ENCODE measurements around the gene CENPP.

Gene CENPP

GRCh38 chr9:92483627-92484545, 158.1 kb downstream of the CENPP start:
- no peak for DNase-seq

DNA sequence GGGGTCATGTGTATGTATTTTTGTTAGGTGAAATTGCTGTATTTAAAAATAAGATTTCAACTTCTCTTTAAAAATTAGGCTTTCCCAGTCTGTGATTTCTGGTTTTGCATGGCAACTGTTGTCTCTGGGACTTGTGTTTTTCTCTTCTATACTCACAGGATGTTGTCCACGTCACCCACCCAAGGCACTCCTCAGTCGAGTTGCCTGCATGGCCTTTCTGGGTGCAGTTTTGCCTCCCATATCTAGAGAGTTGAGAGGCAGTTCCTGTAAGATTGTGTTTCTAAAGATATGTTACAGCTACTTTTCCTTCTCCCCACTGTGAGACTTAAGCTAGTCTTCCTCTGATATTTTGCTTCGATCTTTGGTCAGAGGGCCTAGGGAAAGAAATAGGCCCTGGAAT, 158.8 kb downstream of the CENPP start:
- no peak for DNase-seq

DNA sequence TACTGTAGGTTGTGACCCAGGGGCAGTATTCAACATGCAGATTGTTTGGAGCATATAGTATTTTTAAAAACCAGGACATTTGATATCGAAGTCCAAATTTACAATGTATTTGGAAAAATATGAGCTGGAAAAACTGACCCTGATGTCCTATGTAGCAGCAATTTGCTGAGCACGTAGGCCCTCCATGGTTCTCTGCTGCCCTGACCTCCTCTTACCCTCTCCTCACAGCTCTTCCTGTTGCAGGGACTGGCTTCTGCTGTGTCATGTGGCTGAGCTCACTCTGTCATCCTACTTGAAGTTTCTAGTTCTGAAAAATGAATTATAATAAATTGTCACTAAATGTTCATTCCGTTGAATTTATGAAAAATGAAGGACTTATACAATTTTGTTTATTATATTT, 160.6 kb downstream of the CENPP start:
- no peak for DNase-seq

- DNase-seq: no peak
These were observed 163.2 kb downstream of the CENPP start for GRCh38 chr9:92488681-92489550.

- DNase-seq: no peak
These were observed 167.1 kb downstream of the CENPP start for GRCh38 chr9:92492781-92493401.

- DNase-seq: no peak
These were observed 168.1 kb downstream of the CENPP start for GRCh38 chr9:92493749-92494387.

DNA sequence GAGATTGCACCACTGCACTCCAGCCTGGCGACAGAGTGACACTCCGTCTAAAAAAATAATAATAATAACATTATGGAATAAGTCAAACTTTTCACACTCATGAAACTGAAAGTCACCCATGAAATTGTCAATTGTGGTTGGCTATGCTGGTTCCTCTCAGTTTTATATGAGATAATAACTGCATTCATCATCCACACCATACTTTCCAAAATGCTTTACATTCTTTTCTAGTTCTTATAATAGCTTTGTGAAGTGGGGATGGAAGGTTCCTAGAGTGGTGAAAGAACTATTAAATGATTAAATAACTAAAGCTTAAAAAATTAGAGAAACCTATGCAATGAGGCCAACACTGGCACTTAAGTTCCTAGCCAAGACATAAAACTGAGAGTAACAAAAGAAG, 169.1 kb downstream of the CENPP start:
- DNase-seq: no peak

GRCh38 chr9:92496396-92497176, 170.8 kb downstream of the CENPP start:
- no peak for DNase-seq

GRCh38 chr9:92499701-92500100, 173.9 kb downstream of the CENPP start:
- no peak for DNase-seq

- no peak for DNase-seq
These were observed 175.0 kb downstream of the CENPP start for GRCh38 chr9:92500725-92501124.

DNA sequence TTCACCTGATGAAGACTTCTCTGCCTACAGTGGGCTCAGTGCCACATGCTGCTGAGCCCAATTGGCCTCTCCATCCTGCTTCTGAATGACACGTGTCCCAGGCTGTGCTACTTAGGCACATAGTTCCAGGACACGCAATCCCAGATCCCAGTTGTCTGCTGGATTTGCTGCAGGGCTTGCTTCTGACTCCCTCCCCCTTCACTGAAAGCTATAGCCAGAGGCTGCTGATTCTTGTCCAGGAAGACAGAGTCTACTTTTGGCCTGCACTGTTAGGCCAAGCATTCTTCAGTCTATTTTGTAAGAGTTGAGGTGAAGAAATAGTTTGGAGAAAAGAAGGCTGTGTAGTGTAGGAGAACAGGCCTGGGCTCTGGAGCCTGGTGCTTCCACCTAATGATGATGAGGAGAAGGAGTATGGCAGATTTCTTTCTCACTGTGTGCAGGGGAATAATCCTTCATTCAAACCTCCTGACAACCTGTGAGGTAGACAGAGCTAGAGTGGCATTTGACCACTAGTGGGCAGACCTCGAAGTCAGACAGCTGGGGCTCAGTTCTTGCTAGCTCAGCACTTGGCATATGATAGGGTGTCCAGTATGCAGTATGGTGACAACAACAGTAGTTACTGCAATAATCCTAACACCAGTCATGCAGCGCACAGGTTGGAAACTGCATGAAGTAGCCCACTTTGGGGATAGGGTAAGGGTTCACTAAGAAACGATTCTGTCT, 176.1 kb downstream of the CENPP start:
- DNase-seq: no peak

DNA sequence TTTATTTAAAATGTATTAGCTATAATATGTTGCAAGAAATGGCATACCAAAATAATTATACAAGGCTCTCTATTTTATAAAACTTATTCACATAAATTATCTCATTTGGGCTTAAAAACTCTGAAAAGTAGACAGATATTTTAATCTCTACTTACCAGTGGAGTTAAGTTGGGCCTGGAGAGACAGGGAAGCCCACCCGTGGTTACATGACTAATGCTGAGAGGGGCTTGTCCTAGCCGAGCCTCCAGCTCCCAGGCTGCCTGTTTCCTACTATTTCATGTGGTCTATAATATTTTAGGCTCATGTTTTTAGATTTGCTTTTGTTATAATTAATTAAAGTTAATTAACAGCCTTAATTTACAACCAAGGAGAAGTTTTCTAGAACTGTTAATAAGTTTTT, 177.4 kb downstream of the CENPP start:
- DNase-seq: no peak

- DNase-seq: no peak
These were observed 179.1 kb downstream of the CENPP start for GRCh38 chr9:92504881-92505280.

DNA sequence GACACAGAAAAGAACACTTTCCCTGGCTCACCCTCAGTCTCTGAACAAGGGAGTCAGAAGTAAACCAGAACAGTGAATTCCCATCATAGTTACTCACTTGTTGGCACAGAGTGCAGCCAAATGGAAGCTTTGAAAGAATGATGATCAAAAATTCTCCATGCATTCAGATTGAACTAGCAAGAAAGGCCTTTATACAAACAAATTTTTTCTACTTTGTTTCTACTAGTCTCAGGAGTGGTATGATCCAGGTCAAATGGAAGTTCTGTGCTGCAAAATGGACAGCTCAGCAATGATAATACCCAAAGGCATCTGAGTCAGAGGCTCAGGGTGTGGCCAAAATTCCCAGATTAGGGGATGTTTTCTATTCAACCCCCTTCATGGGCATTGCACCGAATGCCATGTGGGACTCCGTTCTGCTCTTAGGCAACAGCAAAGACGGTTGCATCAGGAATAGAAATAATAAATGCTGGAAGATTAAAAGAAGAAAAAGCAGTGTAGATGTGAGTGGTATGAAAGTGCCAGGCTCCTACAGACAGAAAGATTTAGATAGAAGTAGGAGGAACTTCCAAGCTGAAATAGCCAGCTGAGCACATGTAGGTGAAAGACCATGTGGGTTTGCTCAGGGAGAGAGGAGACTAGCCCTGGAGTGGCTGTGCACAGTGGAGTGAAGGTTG, 180.6 kb downstream of the CENPP start:
- DNase-seq: peak; percentile 60

DNA sequence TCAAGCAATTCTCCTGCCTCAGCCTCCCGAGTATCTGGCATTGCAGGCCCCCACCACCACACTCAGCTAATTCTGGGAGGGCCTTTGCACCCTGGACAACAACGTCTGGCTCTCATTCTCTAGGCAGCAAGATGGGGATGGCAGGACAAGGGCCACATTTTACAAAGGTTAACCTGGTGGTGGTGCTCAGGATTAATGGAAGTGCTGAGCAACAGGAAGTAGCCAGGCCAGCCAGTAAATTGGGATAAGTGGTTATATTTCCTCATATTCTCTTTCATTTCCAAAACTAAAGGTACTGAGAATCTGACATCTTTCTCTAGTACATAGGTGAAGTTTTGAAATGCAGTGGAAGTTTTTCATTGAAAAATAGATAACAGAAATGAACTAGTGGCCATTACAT, 181.3 kb downstream of the CENPP start:
- no peak for DNase-seq

DNA sequence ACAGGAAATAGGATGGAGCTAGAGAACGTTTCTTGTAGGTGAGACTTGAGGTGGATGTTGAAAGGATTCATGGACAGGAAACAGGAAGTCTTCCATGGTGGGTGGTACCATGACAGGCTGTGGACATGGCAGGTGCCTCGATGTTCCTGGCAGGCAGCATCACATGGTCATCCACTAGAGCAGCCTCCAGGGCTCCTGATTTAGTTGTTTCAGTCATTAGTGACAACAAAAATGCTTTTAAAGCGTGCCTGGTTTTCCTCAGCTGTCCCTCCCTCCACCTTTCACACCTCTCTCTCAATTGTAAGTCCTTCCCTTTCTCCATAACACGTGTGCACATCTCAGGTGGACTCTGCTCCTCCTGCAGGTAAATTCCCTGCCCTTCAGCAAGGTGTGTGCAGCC, 181.7 kb downstream of the CENPP start:
- DNase-seq: no peak

GRCh38 chr9:92508018-92508820, 182.5 kb downstream of the CENPP start:
- no peak for DNase-seq

DNA sequence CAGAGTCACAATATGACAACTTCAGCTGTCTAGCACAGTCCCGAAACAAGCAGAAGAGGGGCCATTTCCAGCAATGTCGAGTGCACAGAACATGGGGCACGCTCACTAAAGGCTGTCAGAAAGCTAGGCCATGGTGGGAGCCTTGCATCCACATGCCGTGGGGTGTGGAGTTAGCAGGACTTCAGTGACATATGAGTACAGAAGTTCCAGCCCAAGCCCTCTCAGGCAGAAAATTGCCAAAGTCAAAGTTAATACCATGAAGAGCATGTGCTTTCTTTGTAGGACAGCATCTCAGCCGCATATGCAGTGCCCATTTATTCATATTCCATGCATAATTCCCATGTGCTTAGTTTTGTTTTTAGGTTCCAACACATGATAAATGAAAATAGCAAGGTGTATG, 183.3 kb downstream of the CENPP start:
- DNase-seq: no peak

DNA sequence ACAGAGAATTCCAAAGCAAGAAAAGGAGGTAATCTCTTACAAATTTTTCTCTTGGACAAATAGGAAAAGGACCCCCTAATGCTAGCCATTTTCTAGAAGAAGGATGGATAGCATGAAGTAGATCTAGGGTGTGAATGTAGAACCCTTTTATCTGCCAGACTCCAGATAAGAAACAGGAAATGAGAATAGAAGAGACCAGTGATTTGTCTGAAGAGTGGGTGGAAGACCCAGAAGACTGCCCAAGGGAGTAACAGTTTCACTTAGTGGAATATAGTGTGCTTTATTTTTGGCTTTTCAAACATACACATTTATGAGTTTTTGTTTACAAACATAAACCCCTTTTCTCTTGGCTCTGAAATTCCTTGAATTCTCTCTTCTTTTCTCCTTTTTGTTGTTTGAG, 185.0 kb downstream of the CENPP start:
- DNase-seq: no peak

- no peak for DNase-seq
These were observed 186.9 kb downstream of the CENPP start for GRCh38 chr9:92512622-92513021.

Data from T1000 (cell line).